ENCODE data around the gene IMMP1L.

IMMP1L gene

DNA sequence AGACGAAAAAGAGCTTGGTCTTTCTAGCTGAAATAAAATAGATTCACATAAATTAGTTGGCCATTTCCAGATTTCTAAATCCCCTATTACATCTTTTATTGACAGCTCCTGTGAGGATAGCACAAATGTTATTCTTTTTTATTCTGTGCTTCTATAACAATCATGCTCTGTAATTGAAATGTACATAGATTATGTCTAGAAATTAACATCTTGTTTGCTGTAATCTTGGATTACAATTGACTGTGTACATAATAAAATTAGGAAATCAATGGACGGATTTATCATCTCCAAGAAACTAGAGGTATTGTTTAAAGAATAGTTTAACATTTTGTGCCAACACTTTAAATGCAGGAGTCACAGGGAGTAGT is 31.2 kb downstream of the IMMP1L start:
- H4K12ac ChIP-seq (ENCODE audit: low read depth, low read length): no peak overlapping the region
- no peak overlapping the region for H2BK5ac ChIP-seq (ENCODE audit: low read depth, low read length, poor library complexity)
- no peaks in the 10 kb centered on the region for H3K4me1 ChIP-seq (ENCODE audit: control insufficient read depth in 1 of 2, insufficient read depth in 2 of 2, low read length in 2 of 2)
- no peaks in the 10 kb centered on the region for H3K27me3 ChIP-seq (ENCODE audit: insufficient read depth, low read length)
- H3K27ac ChIP-seq (ENCODE audit: low read depth, low read length): no peak overlapping the region
- no peak overlapping the region for H2AK5ac ChIP-seq (ENCODE audit: low read length)
- no peak overlapping the region for H4K91ac ChIP-seq (ENCODE audit: low read depth, low read length)
- no peaks in the 10 kb centered on the region for H3K79me2 ChIP-seq (ENCODE audit: control insufficient read depth, insufficient read depth, low read length, poor library complexity)
- H3K14ac ChIP-seq (ENCODE audit: low read length): no peak overlapping the region
- no peak overlapping the region for H3K4me3 ChIP-seq (ENCODE audit: low read depth, low read length)
- H3K4me2 ChIP-seq (ENCODE audit: low read length): no peak overlapping the region
- no peak overlapping the region for H2BK12ac ChIP-seq (ENCODE audit: low read length)
- H3K36me3 ChIP-seq (ENCODE audit: control insufficient read depth in 1 of 2, insufficient read depth in 2 of 2, low read length in 2 of 2): no peaks in the 10 kb centered on the region
- H2BK120ac ChIP-seq (ENCODE audit: insufficient read depth, low read length, poor library complexity): no peak overlapping the region
- DNase-seq: no peak
- H2AFZ ChIP-seq (ENCODE audit: insufficient read depth, low read length, poor library complexity): no peak overlapping the region
- no CpG with 5 or more reads among the region's 2 CpGs for WGBS (ENCODE audit: extremely low coverage, insufficient coverage, insufficient read length)
- H3K23ac ChIP-seq (ENCODE audit: low read length): no peak overlapping the region
- no peak overlapping the region for H3K9ac ChIP-seq (ENCODE audit: low read length)
- H3K4ac ChIP-seq (ENCODE audit: low read depth, low read length): no peak overlapping the region
- no peak overlapping the region for H4K8ac ChIP-seq (ENCODE audit: low read depth, low read length)
- no peaks in the 10 kb centered on the region for H3K9me3 ChIP-seq (ENCODE audit: insufficient read depth, low read depth, low read length)
- no peak overlapping the region for H3K18ac ChIP-seq (ENCODE audit: low read length)
- H3K79me1 ChIP-seq (ENCODE audit: low read length): no peaks in the 10 kb centered on the region

DNA sequence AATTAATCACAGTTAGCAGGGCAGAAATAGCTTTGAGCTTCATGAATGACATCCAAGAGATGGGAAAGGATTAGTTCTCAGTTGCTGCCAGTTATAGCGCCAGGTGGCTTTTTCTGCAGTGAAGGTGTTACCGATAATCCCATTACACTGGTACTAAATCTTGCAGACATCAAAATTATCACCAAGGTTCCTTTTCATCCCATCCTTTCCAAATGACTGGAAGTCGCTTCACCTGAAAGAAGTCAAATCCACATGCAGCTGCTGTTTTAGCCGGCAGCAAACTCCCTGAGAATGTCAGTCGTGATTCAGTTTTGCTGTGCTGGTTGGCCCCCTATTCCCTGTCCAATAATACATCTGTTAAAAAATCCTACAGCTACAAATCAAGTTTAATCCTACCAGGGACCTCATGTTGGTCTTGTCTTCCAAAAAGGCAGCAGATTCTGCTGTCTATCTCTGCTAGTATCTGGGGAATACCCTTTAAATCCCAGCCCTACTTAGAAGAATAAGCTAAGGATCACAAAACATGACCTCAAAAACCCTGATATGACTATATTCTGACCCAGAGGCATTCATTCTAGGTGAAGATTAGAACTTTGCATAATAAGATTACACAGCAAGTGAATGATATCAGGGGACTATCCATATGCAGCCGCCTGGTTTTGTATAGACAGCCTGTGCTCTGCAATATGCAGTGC is 31.7 kb downstream of the IMMP1L start:
- Histone ChIP-seq H3K18ac (ENCODE audit: low read length) (no peak overlapping the region), H3K4ac (ENCODE audit: low read depth, low read length) (no peak overlapping the region), H2AFZ (ENCODE audit: insufficient read depth, low read length, poor library complexity) (no peak overlapping the region), H3K27me3 (ENCODE audit: insufficient read depth, low read length) (no peaks in the 10 kb centered on the region), H3K79me2 (ENCODE audit: control insufficient read depth, insufficient read depth, low read length, poor library complexity) (no peaks in the 10 kb centered on the region), H3K14ac (ENCODE audit: low read length) (no peak overlapping the region), H2BK120ac (ENCODE audit: insufficient read depth, low read length, poor library complexity) (no peak overlapping the region), H3K23ac (ENCODE audit: low read length) (no peak overlapping the region), H3K9ac (ENCODE audit: low read length) (no peak overlapping the region), H3K9me3 (ENCODE audit: insufficient read depth, low read depth, low read length) (no peaks in the 10 kb centered on the region), H2AK5ac (ENCODE audit: low read length) (no peak overlapping the region), H4K91ac (ENCODE audit: low read depth, low read length) (no peak overlapping the region), H4K12ac (ENCODE audit: low read depth, low read length) (no peak overlapping the region), H3K4me2 (ENCODE audit: low read length) (no peak overlapping the region), H3K79me1 (ENCODE audit: low read length) (no peaks in the 10 kb centered on the region), H2BK12ac (ENCODE audit: low read length) (no peak overlapping the region), H3K4me3 (ENCODE audit: low read depth, low read length) (no peak overlapping the region), H3K4me1 (ENCODE audit: control insufficient read depth in 1 of 2, insufficient read depth in 2 of 2, low read length in 2 of 2) (no peaks in the 10 kb centered on the region), H3K27ac (ENCODE audit: low read depth, low read length) (no peak overlapping the region), H2BK5ac (ENCODE audit: low read depth, low read length, poor library complexity) (no peak overlapping the region), H3K36me3 (ENCODE audit: control insufficient read depth in 1 of 2, insufficient read depth in 2 of 2, low read length in 2 of 2) (no peaks in the 10 kb centered on the region), H4K8ac (ENCODE audit: low read depth, low read length) (no peak overlapping the region)
- WGBS (ENCODE audit: extremely low coverage, insufficient coverage, insufficient read length): no CpG with 5 or more reads among the region's 6 CpGs
- DNase-seq: no peak

DNA sequence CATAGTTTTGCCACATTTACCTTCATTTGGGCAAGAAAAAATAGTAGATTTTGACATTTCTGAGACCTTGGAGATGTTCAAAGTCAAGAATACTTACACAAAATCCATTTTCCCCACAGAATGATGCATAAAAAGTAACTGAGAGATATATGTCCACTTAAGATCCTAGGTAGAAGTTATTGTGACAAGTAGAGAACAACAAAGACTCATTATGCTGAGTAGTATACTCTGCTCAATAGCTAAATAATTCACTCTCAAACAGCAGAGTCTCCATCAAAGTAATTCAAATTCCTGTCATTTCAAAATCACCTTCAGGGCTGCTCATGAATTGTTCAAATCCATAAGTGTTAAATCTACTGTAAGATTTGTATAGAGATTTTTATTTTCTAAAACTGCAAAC is 35.3 kb downstream of the IMMP1L start:
- no peak overlapping the region for H2BK12ac ChIP-seq (ENCODE audit: low read length)
- no peak overlapping the region for H4K8ac ChIP-seq (ENCODE audit: low read depth, low read length)
- no peaks in the 10 kb centered on the region for H3K36me3 ChIP-seq (ENCODE audit: control insufficient read depth in 1 of 2, insufficient read depth in 2 of 2, low read length in 2 of 2)
- H3K23ac ChIP-seq (ENCODE audit: low read length): no peak overlapping the region
- no peak overlapping the region for H3K4me3 ChIP-seq (ENCODE audit: low read depth, low read length)
- no peak overlapping the region for H3K9ac ChIP-seq (ENCODE audit: low read length)
- H4K12ac ChIP-seq (ENCODE audit: low read depth, low read length): no peak overlapping the region
- H3K4me1 ChIP-seq (ENCODE audit: control insufficient read depth in 1 of 2, insufficient read depth in 2 of 2, low read length in 2 of 2): no peaks in the 10 kb centered on the region
- H3K79me2 ChIP-seq (ENCODE audit: control insufficient read depth, insufficient read depth, low read length, poor library complexity): no peaks in the 10 kb centered on the region
- no peak overlapping the region for H2AK5ac ChIP-seq (ENCODE audit: low read length)
- H3K14ac ChIP-seq (ENCODE audit: low read length): no peak overlapping the region
- no peak overlapping the region for H2AFZ ChIP-seq (ENCODE audit: insufficient read depth, low read length, poor library complexity)
- H2BK120ac ChIP-seq (ENCODE audit: insufficient read depth, low read length, poor library complexity): no peak overlapping the region
- no peak overlapping the region for H2BK5ac ChIP-seq (ENCODE audit: low read depth, low read length, poor library complexity)
- H3K9me3 ChIP-seq (ENCODE audit: insufficient read depth, low read depth, low read length): no peaks in the 10 kb centered on the region
- no peak overlapping the region for H3K4me2 ChIP-seq (ENCODE audit: low read length)
- no peak overlapping the region for H3K27ac ChIP-seq (ENCODE audit: low read depth, low read length)
- H3K18ac ChIP-seq (ENCODE audit: low read length): no peak overlapping the region
- no peak for DNase-seq
- no peak overlapping the region for H3K4ac ChIP-seq (ENCODE audit: low read depth, low read length)
- no peaks in the 10 kb centered on the region for H3K79me1 ChIP-seq (ENCODE audit: low read length)
- H3K27me3 ChIP-seq (ENCODE audit: insufficient read depth, low read length): no peaks in the 10 kb centered on the region
- H4K91ac ChIP-seq (ENCODE audit: low read depth, low read length): no peak overlapping the region

DNA sequence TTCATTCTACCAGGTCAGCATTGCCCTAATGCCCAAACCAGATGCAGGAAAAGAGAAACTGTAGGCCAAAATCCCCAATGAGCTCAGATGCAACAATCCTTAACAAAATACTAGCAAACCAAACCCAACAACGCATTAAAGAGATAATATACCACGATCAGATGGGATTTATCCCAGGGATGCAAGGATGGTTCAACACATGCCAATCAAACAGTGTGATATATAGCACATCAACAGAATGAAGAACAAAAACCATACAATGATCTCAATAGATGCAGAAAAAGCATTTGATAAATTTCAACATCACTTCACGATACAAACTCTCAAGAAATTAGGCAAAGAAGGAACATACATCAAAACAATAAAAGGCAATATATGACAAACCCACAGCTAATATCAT is 45.0 kb downstream of the IMMP1L start:
- Histone ChIP-seq H3K79me2 (ENCODE audit: control insufficient read depth, insufficient read depth, low read length, poor library complexity) (no peaks in the 10 kb centered on the region), H3K27ac (ENCODE audit: low read depth, low read length) (no peak overlapping the region), H2AK5ac (ENCODE audit: low read length) (no peak overlapping the region), H3K4me2 (ENCODE audit: low read length) (no peak overlapping the region), H3K4me1 (ENCODE audit: control insufficient read depth in 1 of 2, insufficient read depth in 2 of 2, low read length in 2 of 2) (no peaks in the 10 kb centered on the region), H2BK5ac (ENCODE audit: low read depth, low read length, poor library complexity) (no peak overlapping the region), H3K23ac (ENCODE audit: low read length) (no peak overlapping the region), H4K12ac (ENCODE audit: low read depth, low read length) (no peak overlapping the region), H4K91ac (ENCODE audit: low read depth, low read length) (no peak overlapping the region), H3K14ac (ENCODE audit: low read length) (no peak overlapping the region), H4K8ac (ENCODE audit: low read depth, low read length) (no peak overlapping the region), H3K4ac (ENCODE audit: low read depth, low read length) (no peak overlapping the region), H3K27me3 (ENCODE audit: insufficient read depth, low read length) (no peaks in the 10 kb centered on the region), H2BK120ac (ENCODE audit: insufficient read depth, low read length, poor library complexity) (no peak overlapping the region), H3K4me3 (ENCODE audit: low read depth, low read length) (no peak overlapping the region), H3K79me1 (ENCODE audit: low read length) (no peaks in the 10 kb centered on the region), H3K18ac (ENCODE audit: low read length) (no peak overlapping the region), H3K9ac (ENCODE audit: low read length) (no peak overlapping the region), H3K9me3 (ENCODE audit: insufficient read depth, low read depth, low read length) (no peaks in the 10 kb centered on the region), H3K36me3 (ENCODE audit: control insufficient read depth in 1 of 2, insufficient read depth in 2 of 2, low read length in 2 of 2) (no peaks in the 10 kb centered on the region), H2AFZ (ENCODE audit: insufficient read depth, low read length, poor library complexity) (no peak overlapping the region), H2BK12ac (ENCODE audit: low read length) (no peak overlapping the region)
- DNase-seq: no peak
- WGBS (ENCODE audit: extremely low coverage, insufficient coverage, insufficient read length): no CpG with 5 or more reads among the region's 3 CpGs

Data from trophoblast cell (in vitro differentiated cells and primary cell).